Thyroid gland (tissue), 4 donors: ENCODE data around the gene SCMH1.

ENCODE experiments used
- CTCF ChIP-seq, 6 experiments: fragments of 200-600 bp in 3 of 6; fragments of 450-650 bp in 3 of 6; sonication (generic) in 3 of 6; IDR thresholded peaks; one replicate each; pipeline ENCODE4 v1.5.1; 2016 to 2019; ENCODE audit warnings: antibody characterized with exemption in 6 of 6, mild to moderate bottlenecking in 2 of 6, inconsistent platforms in 1 of 6, moderate library complexity in 1 of 6
- POLR2A ChIP-seq, 2 donors: fragments of 450-650 bp; IDR thresholded peaks; one replicate each; pipeline ENCODE4 v1.6.1; 2017; ENCODE audit warnings: antibody characterized with exemption in 2 of 2, mild to moderate bottlenecking in 2 of 2, moderate library complexity in 1 of 2

- no peak for TF ChIP-seq POLR2A (IDR thresholded peaks at IDR 0.05)
- no peak for TF ChIP-seq CTCF (IDR thresholded peaks at IDR 0.05)
These were observed 103.6 kb downstream of the SCMH1 start for GRCh38 chr1:41138549-41138948.
